ENCODE results near the gene TP53RK. TPM values are rescaled to one million over a fixed set of nuclear protein-coding genes. Genes with fewer than 3 reads are reported as not detected.

TP53RK gene
- total and polyA plus RNA-seq, 9 donors = 7.7 to 17.5 (median 13.4) TPM

- no peak overlapping the region for H3K4me3 ChIP-seq
- intact Hi-C loops (cut with DNase I) = no loop called here
- H3K27ac ChIP-seq = no peak overlapping the region
- H3K36me3 ChIP-seq = no peaks in the 10 kb centered on the region
- TF ChIP-seq EP300 (IDR thresholded peaks at IDR 0.05) = no peak
- TF ChIP-seq POLR2A (IDR thresholded peaks at IDR 0.05) = no peak
- no peak for TF ChIP-seq CTCF (IDR thresholded peaks at IDR 0.05)
- H3K9me3 ChIP-seq = no peaks in the 10 kb centered on the region
- no peaks in the 10 kb centered on the region for H3K4me1 ChIP-seq (ENCODE audit: insufficient read depth)
- H3K27me3 ChIP-seq = no peaks in the 10 kb centered on the region
- DNase-seq = no peak
- WGBS, 3 donors = 70 to 81% (median 79%) methylated on average over 14 of the region's 14 CpGs
These were observed 14.8 kb downstream of the TP53RK start for GRCh38 chr20:46674253-46675083.

GRCh38 chr20:46673394-46674252 lies 15.6 kb downstream of the TP53RK start:
- Histone ChIP-seq H3K27ac (no peak overlapping the region), H3K9me3 (no peaks in the 10 kb centered on the region), H3K27me3 (no peaks in the 10 kb centered on the region), H3K4me1 (ENCODE audit: insufficient read depth) (no peaks in the 10 kb centered on the region), H3K36me3 (no peaks in the 10 kb centered on the region), H3K4me3 (no peak overlapping the region)
- TF ChIP-seq EP300 (IDR thresholded peaks at IDR 0.05) (no peak), CTCF (IDR thresholded peaks at IDR 0.05) (no peak), POLR2A (IDR thresholded peaks at IDR 0.05) (no peak)
- 82 to 92% (median 85%) methylated on average over 11 of the region's 11 CpGs for WGBS, 3 donors
- intact Hi-C loops (cut with DNase I) = no loop called here
- DNase-seq = no peak

- no peaks in the 10 kb centered on the region for H3K36me3 ChIP-seq
- intact Hi-C loops (cut with DNase I) = no loop called here
These were observed 16.6 kb downstream of the TP53RK start for GRCh38 chr20:46672543-46673148.

More at GRCh38 chr20:46672543-46673148, 16.6 kb downstream of the TP53RK start:
- H3K4me1 ChIP-seq (ENCODE audit: insufficient read depth) = no peaks in the 10 kb centered on the region
- no peak for DNase-seq
- H3K27me3 ChIP-seq = no peaks in the 10 kb centered on the region
- TF ChIP-seq POLR2A (IDR thresholded peaks at IDR 0.05) = no peak
- no peak for TF ChIP-seq EP300 (IDR thresholded peaks at IDR 0.05)
- no peak for TF ChIP-seq CTCF (IDR thresholded peaks at IDR 0.05)
- no peaks in the 10 kb centered on the region for H3K9me3 ChIP-seq
- no peak overlapping the region for H3K4me3 ChIP-seq
- H3K27ac ChIP-seq = no peak overlapping the region
- 88 to 99% (median 91%) methylated on average over 5 of the region's 5 CpGs for WGBS, 3 donors
